Measurements from ENCODE around the gene MAPK7. TPM values are rescaled to one million over a fixed set of nuclear protein-coding genes. Genes with fewer than 3 reads are reported as not detected.

Gene MAPK7
- total and polyA plus RNA-seq, 9 of the 15 experiments (the other 6 are each of a cell fraction or from before 2014, with no cell fraction given) = 0.46 to 7.5 (median 2.5) TPM

GRCh38 chr17:19377602-19378415, 489 bp upstream of the MAPK7 start (continued):
- no peak for TF ChIP-seq ZHX1 (conservative IDR thresholded peaks at IDR 0.05; ENCODE audit: low read length)
- TF ChIP-seq ZBTB33 (CRISPR knock-in tag; IDR thresholded peaks at IDR 0.05) = no peak
- TF ChIP-seq TBP (optimal IDR thresholded peaks at IDR 0.05; ENCODE audit: low read depth, low read length) = peak; percentile 75
- TF ChIP-seq PURB (CRISPR knock-in tag; IDR thresholded peaks at IDR 0.05; ENCODE audit: low read depth) = no peak
- no peak for TF ChIP-seq BRCA1 (IDR thresholded peaks at IDR 0.05)
- no peak for TF ChIP-seq BRCA1 (CRISPR knock-in tag; IDR thresholded peaks at IDR 0.05)
- no peak for TF ChIP-seq ZNF282 (CRISPR knock-in tag; IDR thresholded peaks at IDR 0.05)
- no peak for TF ChIP-seq NR2F6 (CRISPR knock-in tag; IDR thresholded peaks at IDR 0.05)
- no peak for TF ChIP-seq COPS2 (conservative IDR thresholded peaks at IDR 0.05)
- peak; percentile 31; the same call in 1 of the 2 replicates for TF ChIP-seq L3MBTL2 (IDR thresholded peaks at IDR 0.05)
- peak; percentile 30; the same call in 1 of the 2 replicates for TF ChIP-seq ZBTB9 (CRISPR knock-in tag; IDR thresholded peaks at IDR 0.05)
- peak; percentile 50 for TF ChIP-seq POLR2B (IDR thresholded peaks at IDR 0.05; ENCODE audit: low read depth, partially characterized antibody)
- peak; percentile 80 for TF ChIP-seq MEIS2 (IDR thresholded peaks at IDR 0.05; ENCODE audit: partially characterized antibody)
- no peak for TF ChIP-seq HEY1 (CRISPR knock-in tag; IDR thresholded peaks at IDR 0.05; ENCODE audit: borderline replicate concordance)
- TF ChIP-seq CTBP1 (IDR thresholded peaks at IDR 0.05; ENCODE audit: borderline replicate concordance) = peak; percentile 93
- TF ChIP-seq PRMT5 (CRISPR knock-in tag; IDR thresholded peaks at IDR 0.05) = no peak
- peak; percentile 81 for TF ChIP-seq TAF1 (IDR thresholded peaks at IDR 0.05; ENCODE audit: control insufficient read depth, extremely low read depth, insufficient read depth, low read length, severe bottlenecking)
- TF ChIP-seq ATF1 (CRISPR knock-in tag; IDR thresholded peaks at IDR 0.05) = no peak
- TF ChIP-seq ATF1 (tag; IDR thresholded peaks at IDR 0.05) = peak; percentile 81
- no peak for TF ChIP-seq POU5F1 (IDR thresholded peaks at IDR 0.05; ENCODE audit: borderline replicate concordance, low read depth, low read length, partially characterized antibody)

Measured in K562 (cell line).